Endothelial cell (in vitro differentiated cells): ENCODE measurements around the gene CLPTM1. TPM values are rescaled to one million over a fixed set of nuclear protein-coding genes. Genes with fewer than 3 reads are reported as not detected.

Source experiments
- DNase-seq: peaks from one replicate; pipeline ENCODE4 v3.0.0; 2021; ENCODE audit warnings: low spot score
- H3K27ac Mint-ChIP-seq: one replicate; pipeline ENCODE4 v1.8.0; 2021; ENCODE audit warnings: mixed read lengths, inconsistent platforms; ENCODE audit not compliant: unreplicated experiment
- H3K27me3 Mint-ChIP-seq: one replicate; pipeline ENCODE4 v1.8.0; 2021; ENCODE audit warnings: mild to moderate bottlenecking, moderate library complexity, mixed read lengths, inconsistent platforms; ENCODE audit not compliant: unreplicated experiment
- H3K36me3 Mint-ChIP-seq: one replicate; pipeline ENCODE4 v1.8.0; 2021; ENCODE audit warnings: mild to moderate bottlenecking, low read depth, mixed read lengths, inconsistent platforms; ENCODE audit not compliant: unreplicated experiment
- H3K4me1 Mint-ChIP-seq: one replicate; pipeline ENCODE4 v1.8.0; 2021; ENCODE audit warnings: mild to moderate bottlenecking, mixed read lengths, inconsistent platforms; ENCODE audit not compliant: unreplicated experiment
- H3K4me3 Mint-ChIP-seq: one replicate; pipeline ENCODE4 v1.8.0; 2021; ENCODE audit warnings: mild to moderate bottlenecking, mixed read lengths, inconsistent platforms; ENCODE audit not compliant: unreplicated experiment
- H3K9me3 Mint-ChIP-seq: one replicate; pipeline ENCODE4 v1.8.0; 2021; ENCODE audit warnings: mixed read lengths, inconsistent platforms; ENCODE audit not compliant: unreplicated experiment
- CTCF ChIP-seq: fragments of 200-600 bp; sonication (generic); IDR thresholded peaks from one replicate; pipeline ENCODE4 v1.5.0; 2021; ENCODE audit warnings: antibody characterized with exemption; ENCODE audit not compliant: unreplicated experiment
- total RNA-seq: library from RNA; stranded (reverse); fragmentation: NEBNext Ultra II Directional; extraction: Animal tissue kit (Norgen Biotek cat#: 25700); gene quantifications from one replicate; pipeline ENCODE4 v1.2.1, GENCODE V29; 2021; ENCODE audit not compliant: unreplicated experiment

CLPTM1 gene
- total RNA-seq, 1 donor from 2014 or later: 144 TPM

GRCh38 chr19:45025264-45025663 lies 70.1 kb downstream of the CLPTM1 start:
- H3K4me3 Mint-ChIP-seq: no peak overlapping the region
- H3K36me3 Mint-ChIP-seq: peaks cover 8% of the 10 kb centered on the region
- no peak overlapping the region for H3K27ac Mint-ChIP-seq
- no peaks in the 10 kb centered on the region for H3K9me3 Mint-ChIP-seq
- peaks cover 4% of the 10 kb centered on the region for H3K27me3 Mint-ChIP-seq
- no peaks in the 10 kb centered on the region for H3K4me1 Mint-ChIP-seq
- DNase-seq: no peak
- no peak for TF ChIP-seq CTCF

GRCh38 chr19:45027371-45027770 lies 72.2 kb downstream of the CLPTM1 start:
- H3K27me3 Mint-ChIP-seq: peaks cover 4% of the 10 kb centered on the region
- no peak for TF ChIP-seq CTCF
- no peaks in the 10 kb centered on the region for H3K4me1 Mint-ChIP-seq
- peaks cover 13% of the 10 kb centered on the region for H3K36me3 Mint-ChIP-seq
- H3K9me3 Mint-ChIP-seq: no peaks in the 10 kb centered on the region
- no peak overlapping the region for H3K27ac Mint-ChIP-seq
- H3K4me3 Mint-ChIP-seq: no peak overlapping the region
- no peak for DNase-seq

- no peaks in the 10 kb centered on the region for H3K4me1 Mint-ChIP-seq
- peaks cover 23% of the 10 kb centered on the region for H3K36me3 Mint-ChIP-seq
- TF ChIP-seq CTCF: no peak
- H3K27ac Mint-ChIP-seq: no peak overlapping the region
- DNase-seq: no peak
- no peaks in the 10 kb centered on the region for H3K9me3 Mint-ChIP-seq
- H3K27me3 Mint-ChIP-seq: peaks cover 2% of the 10 kb centered on the region
- no peak overlapping the region for H3K4me3 Mint-ChIP-seq
Measured at GRCh38 chr19:45030825-45031224, 75.6 kb downstream of the CLPTM1 start.

- H3K4me1 Mint-ChIP-seq: no peaks in the 10 kb centered on the region
- no peak overlapping the region for H3K4me3 Mint-ChIP-seq
- H3K27ac Mint-ChIP-seq: no peak overlapping the region
- H3K36me3 Mint-ChIP-seq: peaks cover 20% of the 10 kb centered on the region
- H3K9me3 Mint-ChIP-seq: no peaks in the 10 kb centered on the region
- peaks cover 2% of the 10 kb centered on the region for H3K27me3 Mint-ChIP-seq
- no peak for TF ChIP-seq CTCF
- no peak for DNase-seq
Measured at GRCh38 chr19:45032421-45032820, 77.2 kb downstream of the CLPTM1 start.

GRCh38 chr19:45035755-45036154 lies 80.6 kb downstream of the CLPTM1 start:
- TF ChIP-seq CTCF: no peak
- no peak overlapping the region for H3K27ac Mint-ChIP-seq
- H3K4me3 Mint-ChIP-seq: no peak overlapping the region
- H3K4me1 Mint-ChIP-seq: peaks cover 14% of the 10 kb centered on the region
- H3K36me3 Mint-ChIP-seq: peaks cover 22% of the 10 kb centered on the region
- no peaks in the 10 kb centered on the region for H3K9me3 Mint-ChIP-seq
- peaks cover 7% of the 10 kb centered on the region for H3K27me3 Mint-ChIP-seq
- DNase-seq: no peak
